GM21528 (cell line): ENCODE data around the gene ZNF652.
A peak's percentile ranks its signal among the peaks of the same experiment; 100 is the strongest.

Experiments
- ATAC-seq: cut with Tn5 transposase; IDR thresholded peaks from one replicate; pipeline ENCODE4 v1.9.1; 2021; ENCODE audit warnings: mild to moderate bottlenecking, moderate library complexity; ENCODE audit not compliant: unreplicated experiment, low FRiP score

The ZNF652 gene

GRCh38 chr17:49360796-49361128, 1.3 kb downstream of the ZNF652 start:
- ATAC-seq = peak; percentile 17

DNA sequence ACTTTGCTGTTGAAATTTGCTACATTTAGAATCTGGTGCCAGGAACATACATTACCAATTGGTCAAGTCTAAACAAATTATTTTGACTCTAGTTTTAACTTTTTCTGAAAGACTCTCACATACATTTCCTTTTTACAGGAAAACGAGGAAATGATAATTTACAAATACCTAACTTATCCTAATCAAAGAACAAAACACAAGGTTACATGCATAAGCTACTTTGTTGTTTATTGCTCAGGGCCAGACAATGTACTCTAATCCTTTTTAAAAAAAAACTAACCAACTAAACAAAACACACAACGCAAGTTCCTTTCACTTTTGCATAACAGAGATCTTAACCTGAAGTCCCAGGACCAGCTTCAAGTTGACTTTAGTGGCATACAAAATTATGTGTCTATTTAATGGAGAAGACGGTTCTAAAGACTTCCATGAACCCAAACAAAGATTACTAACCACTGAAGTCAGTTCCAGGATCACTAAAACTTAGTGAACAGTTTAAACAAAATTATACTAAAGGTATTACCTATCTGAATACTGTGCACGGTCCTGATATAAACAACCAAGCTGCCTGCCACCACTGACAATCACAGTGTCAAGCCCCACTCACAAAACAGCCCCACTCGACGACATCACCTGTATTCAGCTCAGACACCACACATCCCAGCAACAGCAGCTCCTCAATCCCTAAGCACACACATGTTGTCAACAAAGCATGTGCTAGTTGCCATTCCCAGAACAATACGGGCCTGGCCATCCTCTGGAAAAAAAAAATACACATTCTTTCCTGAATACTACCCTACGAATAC, 1.9 kb downstream of the ZNF652 start:
- ATAC-seq = no peak

DNA sequence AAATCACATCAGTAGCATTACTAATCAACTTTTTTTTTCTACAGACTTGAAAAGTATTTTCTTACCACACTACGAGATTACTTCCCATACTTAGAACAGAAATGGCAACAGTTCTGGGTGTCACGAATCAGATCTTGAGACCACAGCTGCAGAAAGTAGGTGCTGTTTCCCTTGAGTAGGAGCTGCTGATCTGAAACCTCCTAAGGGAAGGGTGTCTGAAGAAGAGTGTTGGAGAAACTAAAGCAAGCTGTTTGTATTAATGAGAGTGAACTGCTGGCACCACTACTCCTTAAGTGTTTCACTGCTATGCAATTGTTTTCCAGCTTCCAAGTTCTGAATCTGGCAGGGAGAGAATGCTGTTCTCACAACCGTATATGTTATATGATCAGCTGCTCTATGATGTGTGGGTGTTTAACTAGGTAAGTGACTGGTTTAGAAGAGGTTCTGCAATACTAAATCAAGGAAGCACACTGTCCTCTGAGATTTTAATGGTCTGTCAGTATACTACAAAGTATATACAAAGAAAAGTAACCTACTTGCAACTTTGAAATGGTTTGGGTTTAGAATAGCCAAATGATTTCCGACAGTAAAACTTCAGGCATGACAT, 3.3 kb downstream of the ZNF652 start:
- ATAC-seq = no peak

DNA sequence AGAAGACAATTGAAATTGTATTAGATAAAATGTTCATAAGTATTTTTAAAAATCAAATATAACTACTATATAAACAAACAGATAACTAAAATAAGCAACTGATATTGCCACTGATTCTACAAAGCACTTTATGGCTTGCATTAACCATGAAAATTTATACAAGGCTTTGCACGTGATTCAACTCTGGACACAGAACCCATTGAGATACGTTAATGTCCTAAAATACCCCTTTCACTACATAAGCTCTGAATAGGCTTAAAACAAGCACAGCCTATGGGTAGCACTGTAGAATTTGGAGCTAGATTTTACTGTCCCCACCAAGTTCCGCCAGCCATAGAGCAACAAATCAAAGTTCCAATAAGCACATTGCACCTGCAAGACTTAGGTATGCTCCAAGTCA, 4.5 kb downstream of the ZNF652 start:
- no peak for ATAC-seq

DNA sequence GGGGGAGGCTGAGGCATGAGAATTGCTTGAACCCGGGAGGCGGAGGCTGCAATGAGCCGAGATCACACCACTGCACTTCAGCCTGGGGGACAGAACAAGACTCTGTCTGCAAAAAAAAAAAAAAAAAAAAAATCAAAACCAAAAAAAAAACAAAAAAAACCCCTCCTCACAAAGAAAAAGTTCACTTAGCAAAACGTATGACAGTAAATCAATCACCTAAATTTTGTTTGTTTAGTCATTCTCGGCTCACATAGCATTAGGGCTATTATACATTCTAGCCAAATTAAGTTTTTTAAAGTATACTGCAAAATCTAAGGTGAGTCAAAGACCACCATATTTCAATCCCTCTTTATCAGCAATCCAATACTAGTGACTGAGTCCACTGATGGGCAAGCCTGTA, 5.7 kb downstream of the ZNF652 start:
- no peak for ATAC-seq

- ATAC-seq = no peak
Observed at GRCh38 chr17:49353607-49354006, 8.4 kb downstream of the ZNF652 start.

DNA sequence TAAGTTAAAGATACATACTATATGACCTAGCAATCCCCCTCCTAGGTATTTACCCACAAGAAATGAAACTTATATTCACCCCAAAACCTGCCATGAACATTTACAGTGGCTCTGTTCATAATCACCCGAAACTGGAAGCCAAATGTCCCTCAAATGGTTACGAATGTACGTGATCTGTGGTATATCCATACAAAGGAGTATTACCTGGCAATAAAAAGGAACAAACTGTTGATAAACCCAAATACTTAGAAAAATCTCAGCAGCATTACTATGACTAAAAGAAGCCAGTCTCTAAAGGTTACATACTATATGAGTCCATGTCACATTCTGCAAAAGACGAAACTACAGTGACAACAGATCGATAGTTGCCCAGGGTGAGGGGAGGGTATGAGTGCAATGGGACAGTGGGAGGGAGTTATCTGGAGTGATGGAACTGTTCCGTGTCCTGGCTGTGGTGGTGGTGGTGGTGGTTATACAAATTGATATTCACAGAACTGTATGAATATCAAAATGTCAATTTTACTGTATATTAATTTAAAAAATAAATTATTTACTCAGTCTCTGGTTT, 9.4 kb downstream of the ZNF652 start:
- no peak for ATAC-seq

DNA sequence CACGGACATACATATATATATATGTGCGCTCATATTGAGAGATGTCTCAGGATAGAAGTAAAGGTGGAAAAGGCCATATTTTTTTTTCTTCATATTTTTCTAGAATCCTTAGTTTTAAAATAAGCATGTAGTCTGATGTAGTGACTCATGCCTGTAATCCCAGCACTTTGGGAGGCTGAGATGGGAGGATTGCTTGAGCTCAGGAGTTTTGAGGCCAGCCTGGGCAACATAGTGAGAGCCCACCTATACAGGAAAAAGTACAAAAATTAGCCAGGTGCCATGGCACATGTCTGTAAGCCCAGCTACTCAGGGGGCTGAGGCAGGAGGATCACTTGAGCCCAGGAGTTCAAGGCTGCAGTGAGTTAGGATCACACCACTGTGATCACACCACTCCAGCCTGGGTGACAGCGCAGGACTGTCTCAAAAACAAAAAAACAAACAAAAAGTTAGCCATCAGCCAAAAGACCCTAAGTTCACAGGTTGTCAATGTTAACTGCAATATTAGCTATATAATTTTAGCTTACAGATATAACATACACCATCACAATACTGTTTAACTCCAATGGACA, 10.4 kb downstream of the ZNF652 start:
- no peak for ATAC-seq

DNA sequence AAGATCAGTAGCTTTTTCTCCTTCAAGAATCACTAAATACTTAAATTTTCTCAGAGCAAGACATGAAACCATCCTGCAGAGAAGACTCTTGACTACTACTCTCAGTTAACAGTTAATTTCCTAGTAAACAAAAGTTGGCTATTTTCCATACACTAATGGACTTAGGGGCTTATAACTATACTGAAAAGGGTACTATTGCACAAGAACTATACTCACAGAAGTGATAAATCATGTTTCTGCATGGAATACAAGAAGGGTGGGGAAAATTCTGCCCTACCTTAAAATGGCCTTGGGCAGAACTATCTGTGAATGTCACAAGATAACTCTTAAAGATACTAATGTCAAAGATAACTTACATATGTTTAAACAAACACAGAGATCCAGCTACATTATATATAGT, 12.5 kb downstream of the ZNF652 start:
- ATAC-seq = no peak

GRCh38 chr17:49344914-49345313, 17.1 kb downstream of the ZNF652 start:
- no peak for ATAC-seq

DNA sequence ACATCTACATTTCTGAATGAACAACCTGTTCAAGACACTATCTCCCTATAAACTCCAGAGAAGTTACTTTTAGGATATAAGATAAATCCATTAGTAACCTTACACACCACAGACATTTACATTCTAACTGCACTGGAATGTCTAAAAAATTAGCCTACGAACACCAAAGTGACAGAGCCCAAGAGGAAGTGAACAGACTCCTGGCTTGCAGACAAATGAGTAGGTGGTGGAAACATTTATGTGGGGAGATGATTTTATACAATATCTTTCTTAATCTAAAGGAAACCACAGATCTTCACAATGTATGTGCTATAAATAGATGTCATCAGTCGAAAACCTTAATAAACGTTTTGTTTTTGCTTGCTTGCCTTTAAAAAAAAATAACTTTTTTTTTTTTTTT, 18.8 kb downstream of the ZNF652 start:
- ATAC-seq = no peak

DNA sequence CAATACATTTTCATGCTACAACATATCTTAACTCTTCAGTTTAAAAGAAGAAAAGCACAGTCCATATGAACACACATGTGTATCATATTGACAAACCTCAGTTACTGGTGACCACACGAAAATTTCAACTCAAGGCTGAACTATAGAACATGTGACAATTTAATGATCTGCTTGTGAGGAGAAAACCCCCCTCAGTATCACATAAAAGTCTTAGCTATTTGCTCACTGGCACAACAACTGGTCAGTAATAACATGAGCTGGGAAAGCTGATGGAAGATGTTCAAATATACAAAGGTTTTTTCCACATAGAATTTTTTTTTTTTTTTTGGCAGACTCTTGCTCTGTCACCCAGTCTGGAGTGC, 19.5 kb downstream of the ZNF652 start:
- ATAC-seq = peak; percentile 28

GRCh38 chr17:49341356-49341755, 20.7 kb downstream of the ZNF652 start:
- ATAC-seq = no peak

DNA sequence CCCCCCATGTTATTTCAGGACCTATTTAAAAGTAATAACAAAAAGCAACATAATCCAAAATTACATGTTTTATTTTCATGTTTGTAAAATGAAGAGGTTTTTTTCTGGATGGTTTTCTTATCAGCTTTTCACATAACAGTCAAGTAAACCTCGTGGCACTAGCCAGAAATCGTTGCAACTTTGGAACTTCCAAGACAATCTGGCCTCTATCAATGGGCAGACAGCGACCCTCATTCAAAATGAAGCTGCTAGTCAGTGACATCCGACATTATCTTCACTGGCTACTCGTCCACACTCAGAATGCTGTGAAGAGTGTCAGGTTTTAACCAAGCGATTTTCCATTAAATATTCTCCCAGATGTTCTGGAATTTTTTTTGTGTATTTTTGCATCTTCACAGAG, 22.7 kb downstream of the ZNF652 start:
- ATAC-seq = no peak

GRCh38 chr17:49338883-49339282, 23.2 kb downstream of the ZNF652 start:
- ATAC-seq = no peak

GRCh38 chr17:49337884-49338283, 24.2 kb downstream of the ZNF652 start:
- no peak for ATAC-seq

DNA sequence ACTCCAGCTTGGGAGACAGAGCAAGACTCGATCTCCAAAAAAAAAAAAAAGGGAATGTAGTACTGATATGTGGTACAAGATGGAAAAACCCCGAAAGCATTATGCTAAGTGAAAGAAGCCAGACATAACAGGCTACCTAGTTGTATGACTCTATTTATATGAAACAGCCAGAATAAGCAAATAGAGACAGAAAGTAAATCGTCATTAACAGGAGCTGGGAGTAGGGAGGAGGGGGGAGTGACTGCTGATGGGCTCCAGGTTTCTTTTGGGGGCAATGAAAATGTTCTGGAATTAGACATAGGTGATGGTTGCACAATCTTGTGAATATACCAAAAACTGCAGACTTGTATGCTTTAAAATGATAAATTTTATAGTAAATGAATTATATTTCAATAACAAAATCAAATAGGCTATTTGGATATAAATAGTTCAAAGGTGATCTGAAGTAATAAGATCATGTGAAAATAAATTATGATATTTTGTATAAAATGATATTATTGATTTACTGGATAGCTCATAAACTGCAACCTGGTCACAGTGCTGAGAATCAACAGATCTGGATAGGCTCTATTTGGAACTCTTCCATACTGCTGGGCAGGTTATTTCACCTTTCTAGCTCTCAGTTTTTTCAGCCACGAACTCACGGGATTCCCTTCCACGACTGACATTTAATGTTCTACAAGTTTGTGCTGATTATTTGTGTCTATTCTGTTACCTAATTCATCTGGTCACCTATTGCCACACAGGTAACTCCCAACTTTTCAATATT, 27.1 kb downstream of the ZNF652 start:
- ATAC-seq = no peak

DNA sequence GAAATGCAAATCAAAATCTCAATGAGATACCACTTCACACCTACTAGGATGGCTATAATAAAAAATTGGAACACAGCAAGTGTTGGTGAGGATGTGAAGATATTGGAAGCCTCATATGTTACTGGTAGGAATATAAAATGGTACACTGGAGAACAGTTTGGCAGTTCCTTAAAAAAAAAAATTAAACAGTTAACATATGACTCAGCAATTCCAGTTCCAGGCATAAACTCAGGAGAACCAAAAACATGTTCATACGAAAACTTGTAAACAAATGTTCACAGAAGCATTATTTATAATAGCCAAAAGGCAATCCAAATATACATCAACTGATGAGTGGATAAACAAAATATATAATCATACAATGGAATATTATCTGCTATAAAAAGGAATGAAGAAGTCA, 28.2 kb downstream of the ZNF652 start:
- no peak for ATAC-seq

DNA sequence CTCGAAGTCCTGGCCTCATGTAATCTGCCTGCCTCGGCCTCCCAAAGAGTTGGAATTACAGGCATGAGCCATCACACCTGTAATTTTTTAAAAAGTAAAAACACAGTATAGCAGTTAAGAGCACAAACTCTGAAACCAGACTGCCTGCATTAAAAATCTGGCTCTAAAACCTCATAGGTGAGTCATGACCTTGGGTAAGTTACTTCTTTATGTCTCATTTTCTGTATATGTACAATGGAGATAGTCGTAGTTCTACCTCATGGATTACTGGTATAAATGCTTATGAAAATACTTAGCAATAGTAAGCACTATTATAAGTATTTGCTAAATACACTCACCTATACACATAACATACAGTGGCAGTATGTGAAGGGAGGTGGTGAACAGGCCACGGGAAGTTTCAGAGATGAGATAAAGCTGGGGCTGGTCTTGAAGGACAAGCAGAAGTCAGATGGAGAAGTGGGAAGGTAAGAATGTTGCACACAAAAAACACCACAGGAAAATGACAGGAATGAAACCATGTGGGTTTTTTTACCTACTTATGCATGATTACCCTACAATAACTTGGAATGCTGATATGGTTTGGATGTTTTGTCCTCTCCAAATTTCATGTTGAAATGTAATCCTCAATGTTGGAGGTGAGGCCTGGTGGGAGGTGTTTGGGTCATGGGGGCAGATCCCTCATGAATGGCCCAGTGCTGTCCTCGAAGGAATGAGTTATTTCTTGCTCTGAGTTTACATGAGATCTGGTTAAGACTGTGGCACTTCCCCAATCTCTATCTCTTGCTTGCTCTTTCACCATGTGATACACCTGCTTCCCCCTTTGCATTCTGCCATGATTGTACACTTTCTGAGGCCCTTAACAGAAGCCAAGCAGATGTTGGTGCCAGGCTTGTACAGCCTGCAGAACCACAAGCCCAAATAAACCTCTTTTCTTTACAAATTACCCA, 33.9 kb downstream of the ZNF652 start:
- no peak for ATAC-seq

- no peak for ATAC-seq
Observed at GRCh38 chr17:49325980-49326379, 36.1 kb downstream of the ZNF652 start.
